GM19372 (cell line): ENCODE data around the gene AGBL5.
"Not testable (repeated sequence)": the region's sequence is repeated elsewhere in the genome, so short reads cannot be mapped to it uniquely, and the experiment has no call there.

Experiments
- ATAC-seq: cut with Tn5 transposase; IDR thresholded peaks from one replicate; pipeline ENCODE4 v1.9.1; 2021; ENCODE audit warnings: mild to moderate bottlenecking, low read depth, moderate library complexity; ENCODE audit not compliant: unreplicated experiment

Gene AGBL5

DNA sequence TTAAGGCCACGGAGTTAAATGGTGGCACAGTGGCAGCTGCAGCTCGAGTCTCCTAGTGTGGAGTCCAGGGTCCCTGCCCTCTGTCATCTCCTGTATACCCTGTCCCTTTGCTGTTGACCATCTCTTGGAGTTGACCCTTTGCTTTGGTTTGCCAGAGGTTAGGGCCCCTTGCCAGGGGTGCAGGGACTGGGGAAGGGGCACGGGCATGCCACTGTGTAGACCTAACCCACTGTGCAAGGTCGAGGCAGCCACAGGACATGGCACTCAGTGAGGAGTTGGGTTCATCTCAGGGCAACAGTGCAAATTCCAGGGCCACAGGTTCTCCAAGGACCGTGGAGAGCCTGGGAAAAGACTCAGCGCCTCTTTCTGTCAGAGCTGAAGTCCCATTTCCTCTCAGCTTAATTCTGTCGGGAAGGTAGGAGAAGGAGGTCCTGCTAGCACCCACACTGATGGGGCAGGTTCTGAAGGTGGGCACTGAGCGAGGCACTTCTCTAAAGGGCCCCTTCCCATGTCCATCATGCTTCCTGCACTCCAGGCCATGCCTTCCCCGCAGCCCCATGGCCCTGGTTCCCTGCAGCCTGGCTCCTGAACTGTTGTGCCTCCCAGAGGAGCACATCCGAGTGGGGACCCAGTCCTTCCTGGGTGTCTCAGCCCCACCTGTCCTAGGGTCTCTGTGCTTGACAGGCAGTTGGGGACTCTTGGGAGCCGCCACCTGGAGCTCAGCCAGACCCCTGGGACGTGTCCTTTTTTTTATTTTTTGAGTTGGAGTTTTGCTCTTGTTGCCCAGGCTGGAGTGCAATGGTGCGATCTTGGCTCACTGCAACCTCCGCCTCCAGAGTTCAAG lies 37.9 kb downstream of the AGBL5 start:
- ATAC-seq, result no peak

DNA sequence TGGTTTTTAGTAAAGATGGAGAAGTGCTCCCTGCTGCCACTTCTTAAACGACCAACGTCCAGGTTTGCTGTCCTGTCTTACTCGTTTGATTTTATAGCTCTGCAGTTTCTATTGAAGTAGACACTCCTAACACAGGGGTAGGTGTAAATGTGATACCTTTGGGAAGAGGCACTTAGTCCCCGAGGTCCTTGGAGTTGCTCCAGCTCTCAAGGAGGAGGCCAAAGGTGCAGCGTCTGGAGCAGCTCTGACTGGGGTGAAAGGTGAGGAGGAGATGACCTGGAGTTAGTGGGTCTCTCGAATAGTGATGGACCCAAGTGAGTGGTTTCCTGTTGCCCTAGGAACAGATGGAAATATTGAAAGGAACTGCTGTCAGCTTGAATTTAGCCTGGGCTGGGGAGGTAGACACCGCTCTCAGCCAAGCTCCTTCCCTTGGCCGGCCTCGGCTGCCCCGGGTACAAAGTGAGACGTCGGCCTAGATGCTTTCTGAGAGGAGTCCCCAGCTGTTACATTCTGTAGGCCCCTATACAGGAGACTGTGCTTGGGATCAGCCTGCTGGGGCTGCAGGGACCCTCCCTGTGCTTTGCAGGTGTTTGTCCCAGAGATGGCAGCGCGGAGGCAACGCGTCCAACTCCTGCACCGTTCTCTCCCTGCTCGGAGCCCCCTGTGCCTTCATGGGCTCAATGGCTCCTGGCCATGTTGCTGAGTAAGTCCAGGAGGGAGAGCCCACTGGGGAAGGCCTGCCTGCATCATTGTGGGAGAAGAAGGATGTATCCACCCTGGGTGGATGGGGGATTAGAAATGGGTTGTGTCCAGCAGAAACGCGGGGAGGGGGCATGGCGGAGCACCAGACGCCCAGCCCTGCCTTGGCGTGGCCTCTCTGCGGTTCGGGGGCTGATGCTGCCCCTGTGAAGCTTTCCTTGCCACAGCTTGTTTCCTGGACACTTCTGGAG lies 40.6 kb downstream of the AGBL5 start:
- ATAC-seq, result no peak

DNA sequence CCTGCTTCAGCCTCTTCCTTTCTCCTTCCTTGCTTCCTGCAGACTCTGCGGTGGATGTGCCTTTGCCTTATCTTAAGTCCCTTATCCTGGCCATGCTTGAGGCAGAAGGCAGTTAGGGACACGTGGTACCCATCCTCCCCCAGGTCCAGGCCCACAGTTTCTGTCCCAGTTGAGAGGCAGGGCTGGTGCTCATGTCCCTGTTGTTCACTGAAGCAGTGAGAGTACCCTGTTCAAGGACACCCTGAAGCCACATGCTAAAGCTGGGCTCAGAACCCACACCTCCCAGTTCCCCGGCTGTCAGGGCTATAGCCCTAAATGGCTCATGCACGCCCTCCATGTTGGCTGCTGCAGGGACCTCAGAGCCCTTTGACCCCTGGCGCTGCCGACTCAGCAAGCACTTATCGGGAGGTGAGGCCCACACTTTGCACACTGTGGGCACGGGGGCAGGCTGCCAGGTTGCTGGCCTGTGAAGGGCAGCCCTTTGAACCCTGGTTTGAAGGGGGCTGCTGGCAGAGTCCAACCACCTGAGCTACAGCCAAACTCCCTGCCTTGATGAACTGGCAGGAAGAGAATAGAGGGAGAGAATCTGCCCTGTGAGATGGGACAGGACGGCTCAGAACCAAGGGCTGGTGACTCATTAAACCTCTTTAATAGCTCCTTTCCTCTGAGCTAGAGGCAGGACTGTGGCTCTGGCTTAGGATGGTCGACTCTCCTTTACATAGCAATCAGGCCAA lies 41.4 kb downstream of the AGBL5 start:
- no peak for ATAC-seq

GRCh38 chr2:27093430-27094352 lies 42.2 kb downstream of the AGBL5 start:
- no peak for ATAC-seq

- no peak for ATAC-seq
These were observed 43.0 kb downstream of the AGBL5 start for GRCh38 chr2:27094353-27094984.

- no peak for ATAC-seq
These were observed 43.9 kb downstream of the AGBL5 start for GRCh38 chr2:27095427-27095744.

DNA sequence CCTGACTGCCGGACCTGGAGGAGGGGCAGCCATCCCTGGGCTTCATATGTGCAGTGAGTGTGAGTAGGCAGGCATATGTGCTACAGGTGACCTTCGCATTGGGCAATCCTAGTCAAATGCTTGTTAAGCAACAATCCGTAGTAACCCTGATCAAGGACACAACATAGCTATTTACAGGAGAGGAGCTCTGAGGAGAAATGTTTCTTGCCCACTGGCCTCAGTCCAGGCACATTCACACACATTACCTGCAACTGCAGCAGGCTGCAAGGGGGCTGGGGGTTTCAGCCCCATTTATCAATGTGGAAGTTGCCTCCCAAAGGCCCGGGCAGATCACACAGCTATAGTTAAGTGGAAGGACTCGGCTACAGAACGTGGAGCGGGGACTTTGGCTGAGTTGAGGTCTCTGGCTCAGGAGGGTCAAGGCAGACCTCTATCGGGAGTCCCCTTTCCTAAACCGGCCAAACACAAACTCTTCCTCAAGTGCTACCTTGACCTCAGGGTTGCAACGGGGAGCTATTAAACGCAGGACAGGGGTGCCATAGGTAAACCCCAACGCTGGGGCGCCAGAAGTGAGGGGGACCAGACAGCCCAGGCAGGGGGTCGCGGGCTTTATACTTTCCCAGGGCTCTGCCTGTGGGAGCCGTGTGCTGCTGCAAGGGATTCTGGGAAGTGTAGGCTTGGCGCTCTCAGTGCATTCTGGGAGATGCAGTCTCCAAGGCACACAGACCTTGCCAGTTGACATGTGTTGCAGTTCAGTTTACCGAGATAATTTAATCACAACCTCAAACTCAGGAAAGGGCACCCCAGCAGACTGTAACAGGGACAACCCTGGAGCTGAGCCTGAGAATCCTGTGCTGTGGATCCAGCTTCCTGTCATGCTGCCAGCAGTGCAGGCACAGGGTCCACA lies 44.5 kb downstream of the AGBL5 start:
- peak; percentile 53 for ATAC-seq

DNA sequence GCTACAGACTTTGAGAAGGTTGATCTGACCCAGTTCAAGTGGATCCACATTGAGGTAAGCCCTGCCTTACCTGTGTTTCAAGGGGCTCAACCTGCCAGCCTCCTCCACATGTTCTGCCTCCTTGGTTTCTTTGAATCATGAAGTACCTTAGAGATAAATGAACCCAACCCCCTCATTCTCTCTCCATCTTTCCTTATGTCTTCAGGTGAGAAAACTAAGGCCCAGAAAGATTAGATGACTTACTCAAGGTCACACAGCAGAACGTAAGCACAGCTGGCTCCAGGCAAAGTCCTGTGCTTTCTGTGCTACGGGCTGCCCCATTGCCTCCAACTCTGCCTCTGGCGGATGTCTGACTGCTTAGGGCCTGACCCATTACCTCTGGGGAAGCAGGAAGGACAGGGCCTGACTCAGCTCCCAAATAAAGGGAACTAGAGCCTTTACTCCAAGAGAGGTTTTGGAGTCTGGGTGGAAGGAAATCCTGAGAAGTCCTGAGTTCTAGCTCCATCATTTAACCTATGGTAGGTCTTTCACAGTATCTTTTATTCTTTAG lies 45.4 kb downstream of the AGBL5 start:
- ATAC-seq, result no peak

DNA sequence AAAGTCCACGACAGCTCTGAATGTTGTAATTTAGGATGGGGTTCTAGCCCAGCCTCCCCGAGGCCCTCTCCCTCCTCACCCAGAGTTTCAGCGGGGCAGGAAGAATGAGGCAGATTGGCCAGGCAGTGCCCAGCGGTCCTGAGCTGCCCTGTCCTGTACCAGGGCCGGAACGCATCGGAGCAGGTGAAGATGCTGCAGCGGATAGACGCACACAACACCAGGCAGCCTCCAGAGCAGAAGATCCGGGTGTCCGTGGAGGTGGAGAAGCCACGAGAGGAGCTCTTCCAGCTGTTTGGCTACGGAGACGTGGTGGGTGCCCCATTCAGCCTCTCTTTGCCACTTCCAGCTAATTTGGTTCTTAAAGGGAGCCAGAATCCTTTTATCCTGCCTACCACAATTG lies 45.9 kb downstream of the AGBL5 start:
- no peak for ATAC-seq

GRCh38 chr2:27099334-27099955 lies 48.0 kb downstream of the AGBL5 start:
- no peak for ATAC-seq

GRCh38 chr2:27100036-27100435 lies 48.6 kb downstream of the AGBL5 start:
- ATAC-seq, result no peak

DNA sequence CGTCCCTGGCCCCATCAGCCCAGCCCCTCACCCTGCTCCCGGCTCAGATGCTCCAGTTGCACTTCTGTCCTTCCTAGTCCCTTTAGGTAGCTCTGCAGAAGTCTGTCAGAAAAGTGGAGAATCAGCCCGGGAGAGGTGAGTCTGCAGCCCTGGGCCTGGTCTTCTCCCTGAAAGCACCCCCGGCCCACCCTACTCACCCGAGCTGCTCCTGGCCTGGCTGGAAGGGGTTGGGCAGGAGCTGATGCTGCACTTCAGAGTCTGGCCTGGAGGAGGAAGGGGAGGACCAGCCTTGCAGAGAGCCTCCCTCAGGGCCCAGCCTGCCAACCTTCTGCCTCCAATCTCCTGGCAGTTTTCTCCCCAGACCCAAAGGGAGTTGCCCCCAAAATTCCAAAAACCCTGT lies 50.9 kb downstream of the AGBL5 start:
- no peak for ATAC-seq

- ATAC-seq, result no peak
These were observed 54.5 kb downstream of the AGBL5 start for GRCh38 chr2:27105981-27106380.

- ATAC-seq, result no peak
These were observed 56.8 kb downstream of the AGBL5 start for GRCh38 chr2:27108221-27108620.

- ATAC-seq, result no peak
These were observed 57.6 kb downstream of the AGBL5 start for GRCh38 chr2:27109083-27109482.

GRCh38 chr2:27110603-27111352 lies 59.3 kb downstream of the AGBL5 start:
- not testable (repeated sequence) for ATAC-seq
